ENCODE measurements around the gene SMCO4.

Gene SMCO4

DNA sequence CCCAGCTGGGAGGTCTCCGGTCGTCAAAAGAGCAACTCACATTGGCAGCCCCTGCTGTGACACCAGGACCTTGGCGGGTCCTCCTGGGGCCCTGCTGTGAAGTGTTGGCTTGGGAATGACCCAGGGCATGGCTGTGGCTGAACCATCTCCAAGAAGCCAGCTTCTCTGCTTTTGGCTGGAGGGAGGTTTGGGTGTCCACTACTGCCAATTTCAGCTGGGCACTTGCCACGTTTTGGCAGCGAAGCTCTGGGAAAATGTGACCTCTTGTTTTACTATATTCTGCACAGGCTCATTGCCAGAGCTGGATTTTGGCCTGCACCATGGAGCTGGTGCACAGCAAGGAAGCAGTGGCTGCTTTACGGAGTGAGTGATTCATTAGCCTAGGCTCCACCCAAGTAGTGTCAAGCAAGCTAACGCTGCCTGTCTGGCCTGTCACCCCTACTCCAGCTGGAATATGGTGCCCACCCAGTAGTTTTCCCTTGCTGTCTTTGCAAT lies 24.3 kb upstream of the SMCO4 start:
- Mint-ChIP-seq H3K36me3 (ENCODE audit: low read depth) (no peaks in the 10 kb centered on the region), H3K4me3 (no peak overlapping the region), H3K27ac (no peak overlapping the region), H3K27me3 (ENCODE audit: low read depth) (peaks cover 3% of the 10 kb centered on the region), H3K4me1 (peaks cover 12% of the 10 kb centered on the region), H3K9me3 (no peaks in the 10 kb centered on the region)
- TF ChIP-seq, protein P1, sequence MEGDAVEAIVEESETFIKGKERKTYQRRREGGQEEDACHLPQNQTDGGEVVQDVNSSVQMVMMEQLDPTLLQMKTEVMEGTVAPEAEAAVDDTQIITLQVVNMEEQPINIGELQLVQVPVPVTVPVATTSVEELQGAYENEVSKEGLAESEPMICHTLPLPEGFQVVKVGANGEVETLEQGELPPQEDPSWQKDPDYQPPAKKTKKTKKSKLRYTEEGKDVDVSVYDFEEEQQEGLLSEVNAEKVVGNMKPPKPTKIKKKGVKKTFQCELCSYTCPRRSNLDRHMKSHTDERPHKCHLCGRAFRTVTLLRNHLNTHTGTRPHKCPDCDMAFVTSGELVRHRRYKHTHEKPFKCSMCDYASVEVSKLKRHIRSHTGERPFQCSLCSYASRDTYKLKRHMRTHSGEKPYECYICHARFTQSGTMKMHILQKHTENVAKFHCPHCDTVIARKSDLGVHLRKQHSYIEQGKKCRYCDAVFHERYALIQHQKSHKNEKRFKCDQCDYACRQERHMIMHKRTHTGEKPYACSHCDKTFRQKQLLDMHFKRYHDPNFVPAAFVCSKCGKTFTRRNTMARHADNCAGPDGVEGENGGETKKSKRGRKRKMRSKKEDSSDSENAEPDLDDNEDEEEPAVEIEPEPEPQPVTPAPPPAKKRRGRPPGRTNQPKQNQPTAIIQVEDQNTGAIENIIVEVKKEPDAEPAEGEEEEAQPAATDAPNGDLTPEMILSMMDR (IDR thresholded peaks at IDR 0.05; ENCODE audit: unreplicated experiment in 3 of 3) = no peak

DNA sequence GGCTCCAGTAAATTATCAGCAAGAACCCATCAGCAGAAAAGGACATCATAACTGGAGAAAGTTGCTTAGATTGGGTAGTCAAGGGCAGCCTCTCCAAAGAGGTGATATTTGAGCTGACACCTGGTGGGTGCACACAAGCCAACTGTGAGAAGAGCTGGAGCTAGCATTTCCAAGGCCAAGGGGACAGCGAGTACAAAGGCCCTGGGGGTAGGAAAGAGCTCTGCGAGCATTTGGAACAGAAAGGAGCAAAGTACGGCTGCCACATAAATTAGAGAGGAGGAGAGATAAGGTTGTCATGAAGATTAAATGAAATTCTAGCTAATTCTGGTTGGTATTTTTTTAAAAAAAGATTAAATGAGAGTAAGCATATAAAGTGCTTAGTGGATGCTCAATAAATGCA lies 21.7 kb upstream of the SMCO4 start:
- H3K36me3 Mint-ChIP-seq (ENCODE audit: low read depth) = no peaks in the 10 kb centered on the region
- no peak overlapping the region for H3K4me3 Mint-ChIP-seq
- peaks cover 12% of the 10 kb centered on the region for H3K4me1 Mint-ChIP-seq
- H3K27ac Mint-ChIP-seq = no peak overlapping the region
- peaks cover 3% of the 10 kb centered on the region for H3K27me3 Mint-ChIP-seq (ENCODE audit: low read depth)
- no peaks in the 10 kb centered on the region for H3K9me3 Mint-ChIP-seq
- TF ChIP-seq, protein P1 (IDR thresholded peaks at IDR 0.05; ENCODE audit: unreplicated experiment in 3 of 3) = no peak

DNA sequence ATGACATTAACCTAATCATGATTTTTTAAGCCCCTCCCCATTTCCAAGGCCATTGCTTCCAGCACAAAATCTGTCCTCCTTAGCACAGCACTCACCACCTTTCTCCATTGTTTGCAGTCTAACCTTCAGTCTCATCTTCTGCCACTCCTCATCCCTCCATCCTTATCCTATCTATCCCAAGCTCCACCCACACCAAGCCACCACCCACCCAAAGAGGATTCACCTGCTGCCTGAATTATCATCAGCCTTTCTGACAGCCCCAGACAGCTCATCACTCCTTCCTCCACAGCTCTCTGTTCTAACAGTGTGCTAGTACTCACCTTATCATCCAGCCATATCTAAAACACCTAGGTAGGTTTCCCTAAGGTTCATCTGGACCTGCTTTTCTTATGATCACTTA lies 20.7 kb upstream of the SMCO4 start:
- H3K36me3 Mint-ChIP-seq (ENCODE audit: low read depth) = no peaks in the 10 kb centered on the region

DNA sequence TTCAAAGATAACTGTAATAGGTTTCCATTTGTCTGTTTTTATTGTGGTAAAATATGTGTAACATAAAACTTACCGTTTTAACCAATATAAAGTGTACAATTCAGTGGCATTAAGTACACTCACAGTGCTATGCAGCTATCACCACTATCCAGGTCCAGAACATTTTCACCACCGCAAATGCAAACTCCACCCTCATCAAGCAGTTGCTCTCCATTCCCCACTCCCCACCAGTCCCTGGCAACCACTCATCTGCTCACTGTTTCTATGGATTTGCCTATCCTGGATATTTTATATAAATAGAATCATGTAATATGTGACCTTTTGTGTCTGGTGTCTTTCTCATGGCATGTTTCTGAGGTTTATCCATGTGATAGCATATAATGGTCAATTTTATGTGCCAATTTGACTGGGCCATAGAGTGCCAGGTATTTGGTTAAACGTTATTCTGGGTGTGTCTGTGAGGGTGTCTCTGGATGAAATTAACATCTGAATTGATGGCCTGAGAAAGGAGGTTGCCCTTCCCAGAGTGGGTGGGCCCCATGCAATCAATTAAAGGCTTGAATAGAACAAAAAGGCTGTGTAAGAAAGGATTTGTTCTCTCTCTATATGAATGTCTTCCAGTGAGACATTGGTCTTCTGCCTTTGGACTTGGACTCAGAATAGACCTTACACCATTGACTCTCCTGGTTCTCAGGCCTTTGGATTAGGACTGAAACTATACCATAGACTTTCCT lies 17.2 kb upstream of the SMCO4 start:
- Mint-ChIP-seq H3K9me3 (no peaks in the 10 kb centered on the region), H3K36me3 (ENCODE audit: low read depth) (no peaks in the 10 kb centered on the region), H3K4me3 (no peak overlapping the region), H3K27me3 (ENCODE audit: low read depth) (peaks cover 7% of the 10 kb centered on the region), H3K27ac (no peak overlapping the region), H3K4me1 (peaks cover 11% of the 10 kb centered on the region)
- TF ChIP-seq, protein P1 (IDR thresholded peaks at IDR 0.05; ENCODE audit: unreplicated experiment in 3 of 3) = no peak

More for the DNA sequence above, 20.7 kb upstream of the SMCO4 start:
- Mint-ChIP-seq H3K9me3 (no peaks in the 10 kb centered on the region), H3K4me3 (no peak overlapping the region), H3K27me3 (ENCODE audit: low read depth) (peaks cover 7% of the 10 kb centered on the region), H3K4me1 (peaks cover 12% of the 10 kb centered on the region), H3K27ac (no peak overlapping the region)
- TF ChIP-seq, protein P1 (IDR thresholded peaks at IDR 0.05; ENCODE audit: unreplicated experiment in 3 of 3) = no peak

DNA sequence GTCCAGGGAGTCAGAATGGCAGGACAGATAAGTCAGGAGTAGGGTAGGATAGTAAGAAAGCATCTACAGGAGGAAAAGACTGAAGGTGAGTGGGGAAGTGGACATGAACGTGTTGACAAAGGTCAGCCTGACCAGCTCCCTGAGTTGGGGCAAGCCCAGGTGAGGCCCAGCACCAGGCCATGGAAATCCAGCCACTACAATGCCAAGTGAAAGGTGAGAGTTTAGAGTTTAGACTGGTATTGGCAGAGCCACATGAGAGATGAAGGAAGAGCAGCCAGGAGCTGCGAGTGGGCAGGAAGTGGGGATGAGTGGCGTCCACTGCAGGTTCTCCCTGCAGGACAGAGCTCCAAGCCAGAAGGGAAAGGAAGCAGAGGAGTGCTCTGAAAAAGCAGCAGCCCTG lies 16.5 kb upstream of the SMCO4 start:
- no peaks in the 10 kb centered on the region for H3K9me3 Mint-ChIP-seq
- H3K4me3 Mint-ChIP-seq = no peak overlapping the region
- TF ChIP-seq, protein P1 (IDR thresholded peaks at IDR 0.05; ENCODE audit: unreplicated experiment in 3 of 3) = no peak
- H3K4me1 Mint-ChIP-seq = peaks cover 6% of the 10 kb centered on the region
- H3K27ac Mint-ChIP-seq = no peak overlapping the region
- H3K27me3 Mint-ChIP-seq (ENCODE audit: low read depth) = peaks cover 9% of the 10 kb centered on the region
- H3K36me3 Mint-ChIP-seq (ENCODE audit: low read depth) = no peaks in the 10 kb centered on the region

DNA sequence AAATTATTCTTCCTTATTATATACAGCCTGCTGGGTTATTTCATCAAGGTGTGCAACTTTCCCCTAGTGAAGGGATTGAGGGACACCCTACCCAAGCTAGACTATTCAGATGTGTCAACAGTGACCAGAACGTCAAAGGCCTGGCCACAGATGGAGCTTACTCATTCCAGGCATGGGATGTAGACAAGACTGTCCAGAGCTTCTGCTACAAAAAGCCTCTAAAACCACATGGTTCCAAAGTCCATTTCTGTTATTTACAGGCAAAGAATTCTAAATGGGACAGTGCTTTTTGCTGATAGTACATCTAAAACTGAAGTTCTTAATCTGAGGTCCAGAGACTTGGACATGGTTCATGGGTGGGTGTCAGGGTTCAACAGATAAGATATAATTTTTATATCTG lies 9.7 kb upstream of the SMCO4 start:
- Mint-ChIP-seq H3K27me3 (ENCODE audit: low read depth) (peaks cover 9% of the 10 kb centered on the region), H3K36me3 (ENCODE audit: low read depth) (no peaks in the 10 kb centered on the region), H3K4me3 (no peak overlapping the region), H3K4me1 (peaks cover 10% of the 10 kb centered on the region), H3K27ac (no peak overlapping the region), H3K9me3 (no peaks in the 10 kb centered on the region)
- TF ChIP-seq, protein P1 (IDR thresholded peaks at IDR 0.05; ENCODE audit: unreplicated experiment in 3 of 3) = no peak
